C4-2B (cell line): Measurements from ENCODE around the gene SYNPO2.
"Not testable (repeated sequence)": the region's sequence is repeated elsewhere in the genome, so short reads cannot be mapped to it uniquely, and the experiment has no call there.

Source experiments
- H3K27ac ChIP-seq: fragments of 450-650 bp; 2 replicates; pipeline ENCODE4 v1.5.1; 2017
- ZFX ChIP-seq: fragments of 450-650 bp; IDR thresholded peaks from 2 replicates; pipeline ENCODE4 v1.6.1; 2017
- TF ChIP-seq, protein P1 (sequence below): fragments of 450-650 bp; conservative IDR thresholded peaks from 2 replicates; pipeline ENCODE4 v1.5.1; 2017; ENCODE audit warnings: mild to moderate bottlenecking

SYNPO2 gene

GRCh38 chr4:119002476-119002875 is 113.8 kb downstream of the SYNPO2 start:
- TF ChIP-seq ZFX, result no peak
- TF ChIP-seq, protein P1, sequence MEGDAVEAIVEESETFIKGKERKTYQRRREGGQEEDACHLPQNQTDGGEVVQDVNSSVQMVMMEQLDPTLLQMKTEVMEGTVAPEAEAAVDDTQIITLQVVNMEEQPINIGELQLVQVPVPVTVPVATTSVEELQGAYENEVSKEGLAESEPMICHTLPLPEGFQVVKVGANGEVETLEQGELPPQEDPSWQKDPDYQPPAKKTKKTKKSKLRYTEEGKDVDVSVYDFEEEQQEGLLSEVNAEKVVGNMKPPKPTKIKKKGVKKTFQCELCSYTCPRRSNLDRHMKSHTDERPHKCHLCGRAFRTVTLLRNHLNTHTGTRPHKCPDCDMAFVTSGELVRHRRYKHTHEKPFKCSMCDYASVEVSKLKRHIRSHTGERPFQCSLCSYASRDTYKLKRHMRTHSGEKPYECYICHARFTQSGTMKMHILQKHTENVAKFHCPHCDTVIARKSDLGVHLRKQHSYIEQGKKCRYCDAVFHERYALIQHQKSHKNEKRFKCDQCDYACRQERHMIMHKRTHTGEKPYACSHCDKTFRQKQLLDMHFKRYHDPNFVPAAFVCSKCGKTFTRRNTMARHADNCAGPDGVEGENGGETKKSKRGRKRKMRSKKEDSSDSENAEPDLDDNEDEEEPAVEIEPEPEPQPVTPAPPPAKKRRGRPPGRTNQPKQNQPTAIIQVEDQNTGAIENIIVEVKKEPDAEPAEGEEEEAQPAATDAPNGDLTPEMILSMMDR, result no peak
- no peak overlapping the region for H3K27ac ChIP-seq

GRCh38 chr4:119003001-119003400 is 114.3 kb downstream of the SYNPO2 start:
- not testable (repeated sequence) for H3K27ac ChIP-seq

GRCh38 chr4:119005928-119006460 is 117.3 kb downstream of the SYNPO2 start:
- no peak for TF ChIP-seq ZFX
- no peak overlapping the region for H3K27ac ChIP-seq

DNA sequence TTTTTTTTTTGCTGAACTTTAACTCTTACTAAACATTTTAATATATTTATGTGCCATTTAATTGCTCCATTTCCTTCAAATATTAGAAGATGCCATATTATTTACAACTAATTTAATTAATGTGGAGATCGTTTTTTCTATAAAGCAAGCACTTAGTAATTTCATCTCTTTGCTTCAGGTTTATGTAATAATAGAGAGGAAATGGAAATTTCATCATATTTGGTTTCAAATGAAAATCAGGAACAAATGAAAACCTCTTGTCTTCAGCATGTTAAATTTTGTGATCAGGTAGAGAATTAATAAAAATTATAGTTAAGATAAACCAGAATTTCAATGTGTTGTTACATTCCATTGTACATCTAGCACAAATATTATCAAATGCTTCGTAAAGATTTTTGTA is 120.1 kb downstream of the SYNPO2 start:
- no peak overlapping the region for H3K27ac ChIP-seq
- TF ChIP-seq, protein P1, result no peak
- TF ChIP-seq ZFX, result no peak

DNA sequence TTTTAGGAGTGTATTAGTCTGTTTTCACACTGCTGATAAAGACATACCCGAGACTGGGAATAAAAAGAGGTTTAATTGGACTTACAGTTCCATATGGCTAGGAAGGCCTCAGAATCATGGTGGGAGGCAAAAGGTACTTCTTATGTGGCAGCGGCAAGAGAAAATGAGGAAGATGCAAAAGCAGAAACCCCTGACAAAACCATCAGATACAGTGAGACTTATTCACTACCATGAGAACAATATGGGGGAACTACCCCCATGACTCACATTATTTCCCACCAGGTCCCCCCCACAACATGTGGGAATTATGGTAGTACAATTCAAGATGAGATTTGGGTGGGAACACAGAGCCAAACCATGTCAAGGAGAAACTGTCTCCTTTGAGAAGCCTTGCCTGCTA is 121.6 kb downstream of the SYNPO2 start:
- H3K27ac ChIP-seq, result not testable (repeated sequence)

- no peak for TF ChIP-seq ZFX
- TF ChIP-seq, protein P1, result no peak
- no peak overlapping the region for H3K27ac ChIP-seq
Measured at GRCh38 chr4:119010909-119011606, 122.4 kb downstream of the SYNPO2 start.

- TF ChIP-seq, protein P1, result no peak
- no peak for TF ChIP-seq ZFX
- H3K27ac ChIP-seq, result no peak overlapping the region
Measured at GRCh38 chr4:119011607-119011988, 122.9 kb downstream of the SYNPO2 start.

DNA sequence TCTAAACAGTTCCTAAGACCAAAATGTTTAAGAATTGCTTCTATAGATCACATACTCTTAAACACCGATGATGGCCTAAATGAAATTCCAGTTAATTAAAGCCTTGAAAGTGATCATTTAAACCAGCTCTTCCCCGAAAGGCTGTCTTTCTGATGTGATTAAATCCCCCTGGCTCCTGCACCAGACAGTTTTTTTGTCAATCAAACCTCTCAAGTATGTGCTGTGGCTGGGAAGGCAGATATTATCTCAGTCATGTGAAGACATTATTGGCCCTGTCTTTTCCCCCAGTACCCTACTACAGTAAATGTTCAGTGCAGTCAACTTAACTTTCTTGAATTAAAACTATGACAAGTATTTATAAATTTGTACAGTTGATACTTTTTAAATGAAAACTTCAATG is 126.0 kb downstream of the SYNPO2 start:
- no peak overlapping the region for H3K27ac ChIP-seq
- TF ChIP-seq, protein P1, result no peak
- no peak for TF ChIP-seq ZFX

- TF ChIP-seq ZFX, result no peak
- TF ChIP-seq, protein P1, result no peak
- H3K27ac ChIP-seq, result no peak overlapping the region
Measured at GRCh38 chr4:119016636-119017035, 128.0 kb downstream of the SYNPO2 start.
